GM08714 (cell line): ENCODE measurements around the gene OR4F6.
"Not testable (repeated sequence)": the region's sequence is repeated elsewhere in the genome, so short reads cannot be mapped to it uniquely, and the experiment has no call there.

Source experiments
- H3K4me3 ChIP-seq: fragments of 200-500 bp; sonication (Bioruptor generic); 2 replicates; pipeline ENCODE4 v1.5.1; 2014; ENCODE audit warnings: mild to moderate bottlenecking, low read length, inconsistent platforms
- ZNF274 ChIP-seq: IDR thresholded peaks from 2 replicates; pipeline ENCODE4 v1.6.1; 2012; ENCODE audit warnings: mild to moderate bottlenecking, low read depth, low read length

The OR4F6 gene, protein sequence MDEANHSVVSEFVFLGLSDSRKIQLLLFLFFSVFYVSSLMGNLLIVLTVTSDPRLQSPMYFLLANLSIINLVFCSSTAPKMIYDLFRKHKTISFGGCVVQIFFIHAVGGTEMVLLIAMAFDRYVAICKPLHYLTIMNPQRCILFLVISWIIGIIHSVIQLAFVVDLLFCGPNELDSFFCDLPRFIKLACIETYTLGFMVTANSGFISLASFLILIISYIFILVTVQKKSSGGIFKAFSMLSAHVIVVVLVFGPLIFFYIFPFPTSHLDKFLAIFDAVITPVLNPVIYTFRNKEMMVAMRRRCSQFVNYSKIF

DNA sequence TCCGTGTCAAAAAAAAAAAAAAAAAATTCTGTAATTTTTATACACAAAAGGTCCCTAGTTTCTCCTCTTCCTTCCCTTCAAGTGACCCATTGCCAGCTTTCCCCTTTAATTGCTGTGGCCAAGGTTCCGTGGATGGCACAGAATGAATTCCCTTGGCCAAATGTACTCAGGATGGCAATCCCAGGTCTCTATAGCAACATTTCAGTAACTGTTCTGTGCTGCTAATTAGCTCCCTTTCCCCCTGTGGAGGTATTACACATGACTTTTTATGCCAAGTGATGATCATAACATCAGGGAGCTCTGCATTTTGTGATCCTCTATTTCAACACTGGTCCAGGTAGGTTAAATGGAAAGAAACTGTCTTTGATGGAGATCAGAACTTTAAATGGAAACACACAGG is at the start of gene OR4F6:
Gene OR4F6, plus strand, starts transcription at position 301 of the 400 bp plus-strand sequence. CDS start 2,211 bp downstream, outside the sequence.
- no peak within 1 kb of the TSS for H3K4me3 ChIP-seq
- TF ChIP-seq ZNF274 = no peak

DNA sequence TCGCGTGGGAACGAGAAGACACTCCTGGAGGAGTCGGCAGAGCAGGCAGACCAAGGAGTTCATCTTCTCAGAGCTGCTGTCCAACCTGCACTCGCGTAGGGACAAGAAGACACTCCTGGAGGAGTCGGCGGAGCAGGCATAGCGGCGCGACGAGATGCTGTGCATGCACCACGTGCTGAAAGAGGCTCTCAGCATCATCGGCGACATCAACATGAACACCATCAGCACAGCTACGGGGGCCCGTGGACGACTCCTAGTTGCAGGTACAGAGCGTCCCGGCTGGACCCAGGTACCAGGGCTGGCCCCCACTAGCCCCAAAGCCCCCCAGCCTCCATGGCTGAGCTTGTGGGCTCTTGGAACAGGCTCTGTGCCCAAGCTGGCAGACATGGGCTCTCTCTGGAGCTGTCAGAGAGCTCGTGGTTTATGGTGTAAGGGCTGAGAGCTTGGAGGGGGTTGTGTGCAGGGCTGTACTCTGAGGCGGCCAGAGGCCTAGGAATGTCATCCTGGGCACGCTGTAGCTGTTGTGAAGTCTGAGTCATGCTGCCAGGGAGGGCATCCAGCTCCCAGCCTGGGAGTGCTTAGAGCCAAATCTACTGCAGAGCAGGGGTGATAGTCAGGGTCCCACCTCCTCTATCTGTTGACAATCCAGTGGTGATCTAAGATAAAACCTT is 38.5 kb upstream of the OR4F6 start:
- H3K4me3 ChIP-seq = not testable (repeated sequence)

DNA sequence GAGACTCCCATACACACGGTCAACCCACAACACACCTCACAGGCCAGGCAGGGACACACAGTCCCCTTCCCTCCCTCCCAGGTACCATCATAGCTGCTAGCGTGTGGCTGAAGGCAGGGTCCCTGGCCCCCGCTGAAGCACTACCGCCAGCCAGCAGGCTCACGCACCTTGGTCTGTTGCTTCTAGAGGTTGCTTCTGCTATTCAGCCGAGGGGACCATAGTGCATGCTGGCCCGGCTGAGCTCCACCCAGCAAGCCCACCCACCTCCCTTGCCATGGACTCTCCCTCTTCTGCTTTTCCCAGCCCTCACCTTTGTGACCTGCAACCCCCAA is 38.0 kb upstream of the OR4F6 start:
- H3K4me3 ChIP-seq = not testable (repeated sequence)

DNA sequence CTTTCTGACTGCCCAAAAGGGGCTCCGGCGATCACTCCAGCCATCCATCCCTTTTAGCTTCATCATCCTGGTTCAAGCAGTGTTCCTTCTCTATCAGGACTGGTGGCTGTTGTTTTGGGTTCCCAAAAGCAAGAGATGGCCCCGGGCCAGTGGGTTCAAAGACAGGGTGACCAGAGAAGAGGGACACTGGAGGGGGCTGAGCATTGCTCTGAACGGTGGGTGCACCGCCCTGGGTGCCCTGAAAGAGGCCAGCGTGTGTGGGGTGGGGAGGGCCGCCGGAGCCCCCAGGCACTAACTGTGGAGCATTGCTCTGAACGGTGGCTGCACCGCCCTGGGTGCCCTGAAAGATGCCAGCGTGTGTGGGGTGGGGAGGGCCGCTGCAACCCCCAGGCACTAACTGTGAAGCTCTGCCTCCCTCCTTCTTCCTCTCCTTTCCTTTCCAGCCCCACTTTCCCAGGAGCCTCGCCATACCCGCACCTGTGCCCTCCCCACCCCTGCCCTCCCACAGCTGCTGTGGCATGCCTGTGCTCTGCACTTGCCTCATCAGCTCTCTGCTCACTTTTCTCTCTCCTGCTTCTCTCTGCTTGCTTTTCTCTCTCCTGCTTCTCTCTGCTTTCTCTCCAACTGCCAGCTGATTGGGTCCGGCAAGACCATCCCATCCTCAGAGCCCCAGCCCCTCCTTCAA is 37.4 kb upstream of the OR4F6 start:
- no peak for TF ChIP-seq ZNF274
- no peak overlapping the region for H3K4me3 ChIP-seq

DNA sequence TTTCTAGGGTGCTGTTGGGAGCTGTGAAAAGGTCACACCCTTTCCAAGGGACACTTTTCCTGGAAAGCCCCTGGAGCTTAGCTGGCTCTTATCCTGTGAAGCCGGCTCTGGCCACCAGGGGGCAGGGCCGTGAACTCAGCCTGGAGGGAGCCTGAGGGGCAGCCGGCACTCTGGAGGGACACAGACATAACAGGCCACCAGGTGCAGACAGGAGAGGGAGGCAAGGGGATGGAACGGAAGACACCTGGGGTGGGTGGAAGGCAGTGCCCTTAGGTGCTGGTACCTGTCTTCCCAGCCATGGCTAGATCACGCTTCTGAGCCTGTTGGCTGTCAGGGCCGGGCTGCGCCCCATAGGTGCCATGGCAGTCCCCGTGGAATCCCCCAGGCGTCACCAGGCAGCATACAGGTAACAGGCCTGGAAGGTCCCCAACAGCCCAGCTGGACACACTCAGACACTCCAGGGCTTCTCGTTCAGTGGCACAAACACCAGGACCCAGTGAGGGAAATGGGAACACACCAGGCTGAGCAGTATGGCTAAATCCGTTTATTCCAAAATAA is 36.1 kb upstream of the OR4F6 start:
- not testable (repeated sequence) for H3K4me3 ChIP-seq

DNA sequence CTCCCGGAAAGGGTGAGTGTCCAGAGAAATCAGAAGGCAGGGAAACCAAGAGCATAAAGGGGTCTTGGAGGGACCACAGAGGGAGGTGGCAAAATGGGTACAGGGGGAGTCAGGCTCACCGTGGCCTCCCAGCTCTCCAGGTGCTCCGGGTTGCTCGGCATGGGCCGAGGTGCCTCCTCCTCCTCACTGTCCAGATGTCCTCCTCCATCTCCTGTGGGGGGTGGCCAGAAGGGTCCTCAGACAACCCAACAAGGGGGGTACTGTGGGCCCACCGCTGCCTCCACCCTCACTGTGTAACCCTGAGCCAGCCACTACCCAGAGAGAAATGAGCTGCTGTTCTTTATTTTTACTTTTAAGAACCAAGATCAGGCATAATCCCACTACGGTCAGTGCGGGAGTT is 30.4 kb upstream of the OR4F6 start:
- no peak for TF ChIP-seq ZNF274
- no peak overlapping the region for H3K4me3 ChIP-seq

DNA sequence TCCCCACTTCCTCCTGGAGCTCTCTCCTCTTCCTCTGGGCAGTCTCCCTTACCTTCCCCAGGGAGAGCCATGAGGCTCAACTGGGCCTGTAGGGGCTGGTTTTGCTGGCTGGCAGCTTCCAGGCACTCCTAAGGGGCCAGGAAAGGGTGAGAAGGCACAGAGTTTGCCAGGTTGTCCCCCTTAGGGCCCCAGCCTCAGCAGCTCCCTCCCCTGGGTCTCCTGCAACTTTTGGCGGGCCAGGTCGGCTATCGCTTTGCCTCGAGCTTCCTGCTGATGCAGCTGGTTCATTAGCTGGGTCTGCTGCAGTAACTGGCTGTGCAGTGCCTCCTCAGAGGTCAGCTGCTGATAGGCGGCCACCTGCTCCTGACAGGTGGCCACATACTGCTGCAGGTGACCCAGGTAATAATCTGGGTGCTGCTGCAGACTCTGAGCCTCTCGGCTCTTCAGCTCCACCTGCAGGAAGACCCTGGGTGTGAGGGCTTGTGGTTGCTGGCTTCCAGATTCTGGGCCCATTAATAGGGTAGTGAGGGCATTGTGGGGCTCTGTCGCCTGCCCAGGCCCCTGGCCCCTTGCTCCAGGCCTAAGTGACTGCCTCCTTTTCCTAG is 29.7 kb upstream of the OR4F6 start:
- no peak for TF ChIP-seq ZNF274
- H3K4me3 ChIP-seq = no peak overlapping the region

DNA sequence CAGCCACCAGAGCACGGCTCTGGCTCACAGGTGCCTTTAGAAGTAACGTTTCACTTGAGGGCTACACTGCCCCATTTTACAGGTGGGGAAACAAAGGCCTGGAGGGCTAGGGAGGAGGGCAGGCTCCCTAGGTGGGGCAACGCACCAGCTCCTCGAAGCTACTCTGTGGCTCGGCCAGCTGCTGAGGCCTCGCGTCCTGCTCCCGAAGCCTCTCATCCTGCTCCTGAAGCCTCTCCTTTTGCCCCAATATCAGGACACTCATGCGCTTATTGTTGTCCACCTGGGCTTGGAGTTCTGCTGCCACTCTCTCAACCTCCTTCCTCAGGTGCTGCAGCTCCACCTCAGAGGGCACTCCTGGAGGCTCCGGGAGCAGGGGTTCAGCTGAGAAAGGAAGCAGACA is 28.2 kb upstream of the OR4F6 start:
- TF ChIP-seq ZNF274 = no peak
- H3K4me3 ChIP-seq = no peak overlapping the region

DNA sequence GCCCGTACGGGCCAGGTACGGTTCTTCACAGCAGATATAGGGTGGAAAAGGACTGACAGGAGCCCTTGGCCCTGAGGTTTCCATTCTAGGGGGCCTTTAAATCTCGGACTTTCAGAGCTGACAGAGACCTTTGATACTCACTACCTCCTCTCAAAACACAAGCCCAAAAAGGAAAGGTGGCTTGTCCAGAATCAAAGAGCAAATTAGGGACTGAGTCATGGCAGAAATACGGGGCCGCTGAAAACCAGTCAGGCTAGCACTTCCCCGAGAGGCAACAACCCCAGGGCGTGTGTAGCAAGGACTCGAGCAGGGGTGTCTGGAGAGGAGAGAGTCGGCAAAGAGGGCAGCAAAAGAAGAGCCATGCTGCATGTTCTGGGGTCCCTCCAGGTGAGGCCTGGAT is 24.7 kb upstream of the OR4F6 start:
- not testable (repeated sequence) for H3K4me3 ChIP-seq

DNA sequence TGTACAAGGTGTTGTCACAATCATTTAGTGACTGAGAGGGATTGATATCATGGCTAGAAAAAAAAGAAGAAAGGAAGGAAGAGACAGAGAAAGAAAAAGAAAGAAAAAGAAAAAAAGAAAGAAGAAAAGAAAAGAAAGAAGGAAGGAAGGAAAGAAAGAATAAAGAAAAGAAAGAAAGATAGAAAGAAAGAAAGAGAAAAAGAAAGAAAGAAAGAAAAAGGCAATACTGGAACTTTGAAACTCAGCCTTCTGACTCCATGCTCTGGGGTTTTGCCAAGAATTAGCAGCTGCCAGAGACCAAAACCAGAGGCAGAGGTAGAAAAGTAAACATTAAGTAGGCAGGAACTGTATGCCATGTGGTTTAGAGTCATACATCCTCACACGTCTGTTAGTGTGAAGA is 23.1 kb upstream of the OR4F6 start:
- not testable (repeated sequence) for H3K4me3 ChIP-seq

DNA sequence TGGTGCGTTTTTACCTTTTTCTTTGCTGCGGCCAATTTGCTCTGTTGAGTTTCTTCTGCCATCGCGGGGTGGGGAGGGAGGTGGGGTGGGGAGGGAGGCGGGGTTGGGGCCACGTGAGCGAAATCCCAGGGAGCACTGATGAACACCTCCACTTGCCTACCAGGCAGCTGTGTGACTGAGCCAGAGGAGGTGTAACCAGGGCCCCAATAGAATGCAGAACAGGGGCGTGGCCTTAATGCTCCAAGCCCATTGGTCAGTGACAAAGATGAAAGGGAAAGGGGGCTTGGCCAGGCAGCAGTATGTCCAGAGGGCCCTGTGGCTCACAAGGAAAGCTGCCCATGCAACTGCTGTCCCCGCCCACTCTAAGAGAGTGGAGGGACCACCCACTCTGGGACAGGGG is 21.4 kb upstream of the OR4F6 start:
- no peak overlapping the region for H3K4me3 ChIP-seq
- no peak for TF ChIP-seq ZNF274

DNA sequence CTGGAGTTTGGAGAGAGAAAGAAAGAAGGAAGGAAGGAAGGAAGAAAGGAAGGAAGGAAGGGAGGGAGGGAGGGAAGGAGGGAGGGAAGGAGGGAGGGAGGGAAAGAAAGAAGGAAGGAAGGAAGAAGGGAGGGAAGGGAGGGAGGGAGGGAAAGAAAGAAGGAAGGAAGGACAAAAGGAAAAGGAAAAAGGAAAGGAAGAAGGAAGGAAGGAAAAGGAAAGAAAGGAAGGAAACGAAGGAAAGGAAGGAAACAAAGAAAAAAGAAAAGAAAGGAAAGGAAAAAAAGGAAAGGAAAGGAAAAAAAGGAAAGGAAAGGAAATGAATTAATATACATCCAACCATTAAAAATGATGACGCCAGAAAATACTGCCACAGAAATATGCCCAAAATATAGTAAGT is 18.7 kb upstream of the OR4F6 start:
- no peak for TF ChIP-seq ZNF274

DNA sequence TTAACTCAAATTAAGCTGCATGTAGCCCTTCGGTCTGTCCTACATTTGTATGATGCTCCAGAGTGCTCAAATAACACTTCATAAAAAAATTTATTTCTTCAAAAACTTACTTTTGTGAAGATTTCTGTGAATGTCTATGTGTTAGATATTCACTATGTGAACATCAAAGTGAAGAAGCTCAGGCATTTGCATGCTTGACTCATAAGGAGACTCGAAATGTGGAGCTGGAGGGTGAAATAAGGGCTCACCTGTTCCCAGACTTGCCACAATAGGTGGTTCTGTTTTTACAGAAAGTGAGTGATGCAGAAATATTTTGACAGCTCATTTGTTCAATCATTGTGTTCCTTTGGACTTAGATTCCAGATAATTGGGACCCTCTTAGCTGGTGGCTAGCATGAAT is 16.9 kb upstream of the OR4F6 start:
- H3K4me3 ChIP-seq = not testable (repeated sequence)

More for the DNA sequence above, 18.7 kb upstream of the OR4F6 start:
- no peak overlapping the region for H3K4me3 ChIP-seq

DNA sequence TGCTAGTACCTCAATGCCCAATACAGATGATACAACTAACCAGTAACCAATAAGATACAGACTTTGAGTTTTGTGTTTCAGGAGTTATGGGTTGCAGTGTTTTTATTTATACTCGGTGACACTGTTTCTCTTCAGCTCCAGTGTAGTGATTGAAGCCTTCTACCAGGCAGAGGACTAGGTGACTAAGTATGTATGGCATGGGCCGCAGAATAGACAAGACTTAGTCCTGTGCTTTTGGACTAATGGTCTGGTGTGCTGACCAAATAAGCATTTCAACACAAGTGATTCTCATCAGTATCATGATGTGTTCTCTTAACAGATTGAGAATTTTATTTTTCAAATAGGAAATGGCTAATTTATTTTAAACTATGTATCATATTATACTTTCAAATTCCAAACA is 15.3 kb upstream of the OR4F6 start:
- H3K4me3 ChIP-seq = not testable (repeated sequence)

DNA sequence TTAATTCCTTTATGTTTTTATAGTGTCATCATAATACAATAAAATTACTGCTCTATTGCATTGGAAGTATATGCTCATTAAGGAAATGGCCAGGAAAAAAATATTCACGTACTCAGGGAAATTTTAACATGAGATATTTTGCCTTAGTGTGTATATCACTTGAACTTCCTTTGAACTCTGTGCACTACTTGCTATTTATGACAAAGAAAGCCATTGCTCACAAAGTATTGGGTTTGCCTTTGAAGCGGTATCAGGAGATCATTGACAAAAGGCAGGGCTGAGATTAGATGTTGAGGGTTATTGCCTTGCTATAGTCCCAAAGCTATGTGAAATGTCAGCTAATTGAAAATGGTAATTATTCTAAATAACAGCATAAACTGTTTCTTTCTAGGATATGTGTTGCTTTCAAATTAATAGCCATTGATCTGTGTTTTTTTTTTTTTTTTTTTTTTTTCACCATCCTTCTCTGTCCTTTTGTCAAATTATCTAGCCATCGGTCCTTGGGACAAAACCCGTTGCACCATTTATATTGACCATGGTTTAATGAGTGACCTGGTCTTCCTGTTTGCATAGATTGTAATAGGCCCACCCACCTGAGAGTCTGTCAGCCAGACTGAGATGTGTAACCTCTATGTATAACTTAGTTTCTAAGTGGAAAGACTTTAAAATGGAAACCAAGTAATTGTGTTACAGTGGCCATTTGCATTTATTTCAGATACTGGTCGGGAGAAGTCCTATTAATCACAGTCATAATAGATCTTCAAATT is 14.6 kb upstream of the OR4F6 start:
- H3K4me3 ChIP-seq = not testable (repeated sequence)

DNA sequence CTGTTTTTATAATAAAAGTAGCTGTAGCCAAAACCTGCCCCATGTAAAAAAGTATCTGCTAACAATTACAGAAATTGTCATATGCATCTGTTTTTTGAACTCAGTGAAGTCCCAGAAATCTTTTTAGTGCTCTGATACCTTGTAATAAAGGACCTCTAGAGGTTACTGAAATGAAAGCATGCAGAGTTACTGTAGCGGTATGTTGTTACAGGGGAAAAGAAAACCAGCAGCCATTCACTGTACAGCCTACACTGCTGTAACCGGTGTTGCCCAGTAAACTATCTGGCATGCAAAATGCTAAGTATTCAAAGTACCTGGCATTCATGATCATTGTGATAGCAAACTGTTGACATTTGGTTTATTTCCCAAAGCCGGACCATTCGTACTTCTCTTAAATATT is 12.6 kb upstream of the OR4F6 start:
- H3K4me3 ChIP-seq = not testable (repeated sequence)

DNA sequence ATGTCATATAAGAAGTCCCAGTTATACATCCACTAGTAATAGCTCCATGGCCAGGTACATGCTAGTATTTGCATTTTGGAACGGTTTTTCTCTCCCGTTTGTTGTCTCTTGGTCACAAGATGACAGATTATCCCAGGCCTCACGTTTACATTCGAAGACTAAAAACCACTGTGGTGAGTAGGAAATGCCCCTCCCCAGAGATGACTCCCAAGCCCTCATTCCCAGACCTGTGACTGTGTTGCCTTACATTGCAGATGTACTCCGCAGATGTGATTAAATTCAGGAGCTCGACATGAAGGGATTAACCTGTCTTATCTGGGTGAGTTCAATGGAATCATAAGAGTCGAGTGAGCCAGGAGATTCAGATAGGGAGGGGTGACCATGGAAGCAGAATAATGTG is 9.3 kb upstream of the OR4F6 start:
- H3K4me3 ChIP-seq = not testable (repeated sequence)
